Stimulated activated CD8-positive, alpha-beta memory T cell treated with anti-CD3 and anti-CD28 coated beads, Interleukin-7, amount 100 ng/mL, for 4 hours (primary cell): Measurements from ENCODE around the gene C19orf38.
"Not testable (repeated sequence)": the region's sequence is repeated elsewhere in the genome, so short reads cannot be mapped to it uniquely, and the experiment has no call there.

ENCODE experiments used
- DNase-seq, 2 donors: peaks; one replicate each; pipeline ENCODE4 v3.0.0-alpha.2; 2020; ENCODE audit warnings: low read depth in 2 of 2

Gene C19orf38

DNA sequence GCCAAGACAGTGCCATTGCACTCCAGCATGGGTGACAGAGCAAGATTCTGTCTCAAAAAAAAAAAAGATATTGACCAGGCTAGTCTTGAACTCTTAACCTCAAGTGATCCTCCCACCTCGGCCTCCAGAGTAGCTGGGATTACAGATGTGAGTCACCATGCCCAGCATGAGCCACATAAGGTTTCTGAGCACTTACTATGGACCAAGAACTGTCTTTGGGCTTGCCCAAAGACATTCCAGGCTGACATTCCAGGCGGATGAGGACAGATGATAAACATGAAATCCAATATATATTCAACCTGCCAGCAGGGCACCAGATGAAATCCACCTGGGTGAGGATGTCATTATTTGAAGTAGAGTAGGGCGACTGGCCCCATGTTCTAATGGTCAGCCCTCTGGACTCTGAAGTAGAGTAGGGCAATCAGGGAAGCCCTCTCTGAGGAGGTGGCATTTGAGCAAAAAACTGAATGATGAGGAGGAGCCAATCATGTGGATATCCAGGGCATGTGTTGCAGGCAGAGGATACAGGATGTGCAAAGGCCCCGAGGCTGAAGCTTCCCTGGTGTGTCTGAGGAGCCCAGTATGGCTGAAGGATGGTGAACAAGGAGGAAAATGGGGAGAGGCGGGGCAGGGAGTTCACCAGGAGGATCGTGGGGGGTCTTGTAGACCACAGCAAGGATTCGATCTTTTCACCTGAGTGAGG lies 4.0 kb downstream of the C19orf38 start:
- DNase-seq = no peak

DNA sequence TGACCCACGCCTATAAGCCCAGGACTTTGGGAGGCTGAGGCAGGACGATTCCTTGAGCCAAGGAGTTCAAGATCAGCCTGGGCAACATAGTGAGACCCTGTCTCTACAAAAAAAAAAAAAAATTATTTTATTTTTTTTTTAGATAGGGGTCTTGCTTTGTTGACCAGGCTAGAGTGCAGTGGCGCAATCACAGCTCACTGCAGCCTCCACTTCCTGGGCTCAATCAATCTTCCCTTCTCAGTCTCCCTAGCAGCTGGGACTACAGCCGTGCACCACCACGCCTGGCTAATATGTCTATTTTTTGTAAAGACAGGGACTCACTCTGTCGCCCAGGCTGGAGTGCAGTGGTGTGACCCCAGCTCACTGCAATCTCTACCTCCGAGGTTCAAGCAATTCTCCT lies 4.7 kb downstream of the C19orf38 start:
- no peak for DNase-seq

DNA sequence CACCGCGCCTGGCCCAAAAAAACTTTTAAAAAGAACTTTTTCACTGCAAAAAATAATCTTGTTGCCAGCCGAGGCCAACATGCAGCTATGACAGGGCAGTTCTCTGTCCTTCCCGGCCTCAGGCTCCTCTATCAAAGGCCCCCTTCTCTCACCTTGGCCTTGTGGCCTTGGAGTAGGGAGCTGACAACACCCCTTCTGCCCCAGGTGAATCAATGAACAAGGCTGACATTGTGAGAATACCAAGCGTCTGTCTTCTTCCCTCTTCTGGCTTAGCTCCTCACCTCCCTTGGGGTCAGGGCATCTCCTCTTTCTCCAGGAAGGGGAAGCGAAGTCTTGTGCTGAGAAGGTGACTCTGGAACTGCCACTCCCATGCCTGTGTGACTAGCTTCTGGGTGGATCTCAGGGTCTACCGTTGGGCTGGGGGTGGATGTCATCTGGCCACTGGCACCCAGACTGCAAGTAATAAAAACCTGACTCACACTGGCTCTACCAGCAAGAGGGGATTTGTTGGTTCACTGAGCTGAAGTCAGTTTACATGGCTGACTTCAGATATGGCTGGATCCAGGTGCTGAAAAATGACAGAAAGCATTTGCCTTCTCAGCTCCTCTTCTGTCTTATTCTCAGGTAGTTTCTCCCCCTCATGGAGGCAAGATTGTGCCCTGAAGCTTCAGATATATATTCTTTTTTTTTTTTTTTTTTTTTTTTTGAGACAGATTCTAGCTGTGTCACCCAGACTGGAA lies 6.3 kb downstream of the C19orf38 start:
- no peak for DNase-seq

DNA sequence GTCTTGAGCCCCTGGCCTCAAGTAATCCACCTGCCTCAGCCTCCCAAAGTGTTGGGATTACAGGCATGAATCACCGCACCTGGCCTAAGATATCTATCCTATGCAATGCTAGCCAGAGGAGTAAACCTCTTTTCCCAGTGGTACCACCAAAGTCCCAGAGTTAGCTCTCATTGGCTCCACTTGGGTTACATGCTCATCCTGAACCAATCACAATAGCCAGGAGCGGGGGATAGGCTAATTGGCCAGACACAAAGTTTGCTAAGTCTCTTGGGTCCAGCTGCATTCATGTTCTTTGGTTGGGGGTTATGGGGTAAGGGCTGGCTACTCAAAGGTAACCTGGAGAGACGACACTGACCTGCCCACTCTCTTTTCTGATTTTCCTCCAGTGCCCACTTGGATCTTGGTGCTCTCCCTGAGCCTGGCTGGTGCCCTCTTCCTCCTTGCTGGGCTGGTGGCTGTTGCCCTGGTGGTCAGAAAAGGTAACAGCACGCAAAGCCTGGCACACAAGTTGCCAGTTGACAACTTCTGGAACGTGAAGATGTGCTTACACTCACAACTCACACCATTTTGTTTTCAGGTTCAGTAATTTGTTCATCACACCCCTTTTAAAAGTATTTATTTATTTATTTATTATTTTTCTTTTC lies 7.8 kb downstream of the C19orf38 start:
- DNase-seq = no peak

DNA sequence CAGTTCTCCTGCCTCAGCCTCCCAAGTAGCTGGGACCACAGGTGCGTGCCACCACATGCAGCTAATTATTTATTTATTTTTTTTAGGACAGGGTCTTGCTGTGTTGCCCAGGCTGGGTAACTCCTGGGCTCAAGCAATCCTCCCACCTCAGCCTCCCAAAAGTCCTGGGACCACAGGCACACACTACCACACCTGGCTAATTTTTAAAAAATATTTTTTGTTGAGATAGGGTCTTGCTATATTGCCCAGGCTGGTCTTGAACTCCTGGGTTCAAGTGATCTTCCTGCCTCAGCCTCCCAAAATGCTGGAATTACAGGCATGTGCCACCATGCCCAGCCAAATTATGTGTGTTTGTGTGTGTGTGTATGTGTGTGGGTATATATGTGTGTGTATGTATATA lies 8.7 kb downstream of the C19orf38 start:
- DNase-seq = not testable (repeated sequence)

GRCh38 chr19:10858204-10858828 lies 10.1 kb downstream of the C19orf38 start:
- peak in 1 of 2 donors; percentile 18 for DNase-seq

DNA sequence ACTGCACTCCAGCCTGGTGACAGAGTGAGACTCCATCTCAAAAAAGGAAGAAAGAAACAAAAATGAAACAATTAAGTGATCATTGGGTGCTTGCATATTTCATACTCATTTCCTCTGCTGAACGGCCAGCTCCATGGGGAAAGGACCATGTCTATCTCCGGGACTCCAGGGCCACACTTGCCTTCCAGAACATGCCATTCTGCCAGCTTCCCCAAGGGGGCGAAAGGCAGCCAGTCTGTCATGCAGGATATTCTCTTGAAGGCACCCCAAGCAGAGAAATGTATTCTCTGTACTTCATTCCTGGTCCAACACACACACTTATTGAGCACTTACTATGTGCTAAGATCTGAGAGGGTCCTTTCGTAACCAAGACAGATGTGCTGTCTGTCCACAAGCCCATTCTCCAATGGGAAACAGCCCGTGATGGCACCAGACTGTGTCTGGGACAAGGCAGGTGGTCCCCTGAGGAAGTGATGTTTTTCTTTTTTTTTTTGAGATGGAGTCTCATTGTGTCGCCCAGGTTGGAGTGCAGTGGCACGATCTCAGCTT lies 13.0 kb downstream of the C19orf38 start:
- DNase-seq = no peak

- DNase-seq = no peak
Measured at GRCh38 chr19:10862561-10863106, 14.4 kb downstream of the C19orf38 start.

DNA sequence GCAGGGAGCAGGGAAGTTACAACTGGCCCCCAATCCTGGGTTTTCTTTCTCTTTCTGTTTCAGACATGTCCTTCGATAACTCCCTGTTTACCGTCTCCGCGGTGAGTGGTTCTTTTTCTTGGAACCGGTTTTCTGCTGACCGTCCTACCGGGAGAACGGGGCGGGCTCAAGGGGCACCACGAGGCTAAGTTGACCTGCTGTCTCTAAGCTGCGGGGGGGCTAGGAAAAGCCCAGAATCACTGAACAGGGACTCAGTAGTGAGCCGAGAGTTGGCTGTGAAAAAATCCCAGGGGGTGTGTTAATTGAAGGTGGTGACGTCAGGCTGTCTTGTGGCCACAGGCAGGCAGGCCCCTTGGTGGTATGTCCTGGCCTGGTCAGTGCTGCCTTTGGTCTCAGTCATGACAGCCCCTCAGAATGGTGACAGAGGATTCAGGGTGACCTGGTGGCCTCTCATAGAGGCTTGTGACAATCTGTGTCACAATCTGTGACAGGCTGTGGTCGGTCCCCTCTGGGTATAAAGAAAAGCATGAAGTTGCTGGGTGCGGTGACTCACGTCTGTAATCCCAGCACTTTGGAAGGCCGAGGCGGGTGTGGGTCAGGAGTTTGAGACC lies 15.0 kb downstream of the C19orf38 start:
- DNase-seq = no peak

DNA sequence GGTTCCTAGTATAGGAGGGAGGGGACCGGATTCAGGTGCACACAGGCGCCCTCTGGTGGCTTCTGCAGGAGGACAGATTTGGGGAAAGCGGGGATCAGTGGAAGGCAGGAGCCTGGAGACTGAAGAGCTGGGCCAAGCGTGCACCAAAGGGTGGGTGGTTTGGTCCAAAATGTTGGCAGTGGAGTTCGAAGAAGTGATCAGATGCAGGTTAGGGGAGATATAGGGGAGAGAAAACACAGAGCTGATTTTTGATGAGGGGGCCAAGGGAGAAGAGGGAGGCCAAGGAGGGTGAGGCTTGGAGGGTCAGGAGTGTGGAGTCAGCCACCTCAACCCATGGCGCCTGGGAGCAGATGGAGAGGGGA lies 16.3 kb downstream of the C19orf38 start:
- peak; percentile 56 to 60 for DNase-seq

- no peak for DNase-seq
Measured at GRCh38 chr19:10866495-10866894, 18.3 kb downstream of the C19orf38 start.

- no peak for DNase-seq
Measured at GRCh38 chr19:10868872-10869547, 20.8 kb downstream of the C19orf38 start.

DNA sequence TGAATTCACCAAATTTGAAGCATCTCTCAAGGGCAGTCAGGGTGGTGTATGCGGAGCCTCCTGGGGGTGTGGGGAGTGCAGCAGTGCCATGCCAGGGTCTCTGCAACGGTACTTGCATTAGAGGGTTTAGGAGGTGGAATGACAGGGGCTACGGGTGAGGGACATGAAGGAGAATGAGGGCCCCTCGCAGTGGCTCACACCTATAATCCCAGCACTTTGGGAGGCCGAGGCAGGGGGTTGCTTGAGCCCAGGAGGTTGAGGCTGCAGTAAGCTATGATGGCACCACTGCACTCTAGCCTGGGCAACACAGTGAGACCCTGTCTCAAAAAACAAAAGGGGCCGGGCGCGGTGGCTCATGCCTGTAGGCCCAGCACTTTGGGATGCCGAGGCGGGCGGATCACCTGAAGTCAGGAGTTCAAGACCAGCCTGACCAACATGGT lies 21.7 kb downstream of the C19orf38 start:
- DNase-seq = not testable (repeated sequence)

GRCh38 chr19:10870501-10870954 lies 22.3 kb downstream of the C19orf38 start:
- no peak for DNase-seq

DNA sequence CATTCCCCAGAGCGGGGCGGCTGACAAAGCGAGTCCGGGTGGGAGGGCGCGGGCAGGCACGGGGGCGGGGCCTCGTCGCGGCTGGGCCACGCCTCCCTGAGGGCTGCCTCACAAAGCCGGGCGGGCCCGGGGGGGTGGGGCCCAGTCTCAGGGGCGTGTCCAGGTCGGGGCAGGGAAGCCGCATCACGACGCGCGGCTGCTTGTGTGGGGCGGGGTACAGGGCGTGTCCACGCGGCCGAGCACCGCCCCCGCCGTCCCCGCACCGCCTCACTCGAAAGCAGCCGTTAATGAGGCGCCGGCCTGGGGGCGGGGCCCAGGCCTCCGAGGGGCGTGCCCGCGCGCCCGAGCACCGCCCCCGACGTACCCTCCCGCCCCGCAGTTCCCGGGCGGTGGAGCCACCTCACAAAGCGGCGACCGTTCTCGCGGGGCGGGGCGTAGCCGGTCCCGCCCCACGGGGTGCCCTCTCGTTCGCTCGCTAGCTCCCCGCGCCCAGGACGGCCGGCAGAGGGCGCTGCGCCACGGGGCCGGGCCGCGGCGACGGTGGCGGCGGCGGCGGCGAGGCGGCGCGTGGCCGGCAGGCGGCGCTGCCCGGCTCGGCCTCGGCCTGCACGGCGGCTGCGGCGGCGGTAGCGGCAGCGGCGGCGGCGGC lies 22.9 kb downstream of the C19orf38 start, which contains the start of gene CARM1:
CARM1 (plus strand) TSS at position 599 of the 649 bp plus-strand sequence. CDS start 150 bp downstream, outside the sequence.
- DNase-seq = peak; percentile 97 to 99

GRCh38 chr19:10871711-10872545 lies 23.7 kb downstream of the C19orf38 start:
- peak in 1 of 2 donors; percentile 23 for DNase-seq

DNA sequence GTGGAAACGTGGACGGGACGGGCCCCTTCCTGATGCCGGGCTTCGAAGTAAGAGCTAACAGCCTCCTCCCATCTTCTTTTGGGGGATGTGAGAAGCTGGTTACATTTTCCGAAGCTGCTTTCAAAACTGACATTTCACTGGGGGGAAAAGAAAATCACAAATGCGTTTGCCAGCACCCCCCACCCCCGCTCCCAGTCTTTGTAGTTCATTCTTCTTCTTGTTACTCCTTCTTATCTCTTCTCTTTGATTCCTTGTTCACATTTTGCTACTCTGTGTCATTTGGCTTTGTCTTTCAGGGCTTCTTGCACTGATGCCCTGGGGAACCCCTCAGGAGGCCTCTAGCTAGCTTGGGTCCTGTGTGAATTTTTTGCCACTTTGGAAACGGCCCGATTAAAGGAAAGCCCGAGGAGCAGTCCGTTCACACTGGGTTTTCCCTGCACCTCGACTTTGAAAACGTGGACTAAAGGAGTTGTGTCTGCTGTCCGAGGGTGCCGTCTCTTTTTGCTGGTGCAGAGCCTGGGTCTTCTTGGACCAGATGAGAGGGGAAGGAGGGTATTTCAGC lies 24.4 kb downstream of the C19orf38 start:
- peak in 1 of 2 donors; percentile 38 for DNase-seq

DNA sequence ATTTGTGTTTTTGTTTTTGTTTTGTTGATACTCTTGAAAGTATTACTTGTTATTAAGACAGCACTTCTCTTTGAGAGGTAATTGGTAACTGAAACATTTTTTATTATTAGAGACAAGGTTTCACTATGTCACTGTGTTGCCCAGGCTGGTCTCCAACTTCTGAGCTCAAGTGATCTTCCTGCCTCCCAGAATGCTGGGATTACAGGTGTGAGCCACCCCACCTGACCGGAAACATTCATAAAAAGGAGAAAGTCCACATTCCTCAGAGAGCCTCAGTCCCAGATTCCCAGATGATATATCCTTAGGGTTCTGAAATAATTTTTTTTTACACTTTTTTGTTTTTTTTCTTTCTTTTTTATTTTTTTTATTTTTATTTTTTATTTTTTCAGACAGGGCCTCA lies 25.8 kb downstream of the C19orf38 start:
- DNase-seq = no peak
